Islet of Langerhans (tissue), 1 donor: ENCODE results near the gene S100PBP.

Experiments
- FAIRE-seq: peaks from one replicate; lab custom pipeline; 2011; peaks lifted over from hg19 to GRCh38; lab: Jason Lieb, UNC

The S100PBP gene

DNA sequence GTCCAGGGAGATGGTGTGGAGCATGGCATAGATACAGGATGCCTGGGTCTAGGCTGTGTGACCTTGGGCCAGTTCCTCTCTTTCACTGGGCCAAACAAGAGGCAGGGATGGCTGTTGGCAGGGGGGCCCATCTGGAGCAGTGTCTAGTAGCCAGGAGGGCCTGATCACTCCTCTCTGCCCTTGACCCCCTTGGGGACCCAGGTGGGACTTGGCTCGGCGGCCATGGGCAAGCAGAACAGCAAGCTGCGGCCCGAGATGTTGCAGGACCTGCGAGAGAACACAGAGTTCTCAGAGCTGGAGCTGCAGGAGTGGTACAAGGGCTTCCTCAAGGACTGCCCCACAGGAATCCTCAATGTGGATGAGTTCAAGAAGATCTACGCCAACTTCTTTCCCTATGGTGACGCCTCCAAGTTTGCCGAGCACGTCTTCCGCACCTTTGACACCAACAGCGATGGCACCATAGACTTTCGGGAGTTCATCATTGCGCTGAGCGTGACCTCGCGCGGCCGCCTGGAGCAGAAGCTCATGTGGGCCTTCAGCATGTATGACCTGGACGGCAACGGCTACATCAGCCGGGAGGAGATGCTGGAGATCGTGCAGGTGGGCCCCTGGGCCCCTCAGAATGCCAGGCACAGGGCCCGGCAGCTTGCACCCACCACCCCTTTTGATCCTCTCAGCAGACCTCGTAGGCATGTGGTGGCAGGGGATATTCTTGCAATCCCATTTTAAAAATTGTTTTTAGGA is 71.4 kb downstream of the S100PBP start:
- no peak for FAIRE-seq

- FAIRE-seq: no peak
Observed at GRCh38 chr1:32889731-32890278, 72.4 kb downstream of the S100PBP start.

- FAIRE-seq: no peak
Observed at GRCh38 chr1:32890516-32891240, 73.2 kb downstream of the S100PBP start.

- no peak for FAIRE-seq
Observed at GRCh38 chr1:32891241-32891570, 73.8 kb downstream of the S100PBP start.

DNA sequence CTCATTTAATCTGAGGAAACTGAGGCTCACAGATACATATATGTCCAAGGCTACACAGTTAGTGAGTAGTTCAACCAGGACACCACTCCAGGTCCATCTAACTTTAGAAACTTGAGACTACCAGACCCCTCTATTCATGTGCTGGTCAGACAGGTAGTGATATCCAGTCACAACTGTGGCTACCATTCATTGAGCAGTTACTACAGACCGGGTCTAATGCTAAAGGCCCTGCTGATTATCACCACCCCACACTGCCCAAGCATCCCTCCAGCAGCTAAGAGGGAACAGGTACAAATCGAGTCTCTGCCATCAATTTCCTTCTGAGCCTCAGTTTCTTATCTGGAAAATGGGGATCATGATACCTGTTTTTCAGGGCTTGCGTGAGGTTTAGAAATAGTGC is 74.2 kb downstream of the S100PBP start:
- FAIRE-seq: no peak

GRCh38 chr1:32892368-32893197 is 75.1 kb downstream of the S100PBP start:
- FAIRE-seq: no peak

DNA sequence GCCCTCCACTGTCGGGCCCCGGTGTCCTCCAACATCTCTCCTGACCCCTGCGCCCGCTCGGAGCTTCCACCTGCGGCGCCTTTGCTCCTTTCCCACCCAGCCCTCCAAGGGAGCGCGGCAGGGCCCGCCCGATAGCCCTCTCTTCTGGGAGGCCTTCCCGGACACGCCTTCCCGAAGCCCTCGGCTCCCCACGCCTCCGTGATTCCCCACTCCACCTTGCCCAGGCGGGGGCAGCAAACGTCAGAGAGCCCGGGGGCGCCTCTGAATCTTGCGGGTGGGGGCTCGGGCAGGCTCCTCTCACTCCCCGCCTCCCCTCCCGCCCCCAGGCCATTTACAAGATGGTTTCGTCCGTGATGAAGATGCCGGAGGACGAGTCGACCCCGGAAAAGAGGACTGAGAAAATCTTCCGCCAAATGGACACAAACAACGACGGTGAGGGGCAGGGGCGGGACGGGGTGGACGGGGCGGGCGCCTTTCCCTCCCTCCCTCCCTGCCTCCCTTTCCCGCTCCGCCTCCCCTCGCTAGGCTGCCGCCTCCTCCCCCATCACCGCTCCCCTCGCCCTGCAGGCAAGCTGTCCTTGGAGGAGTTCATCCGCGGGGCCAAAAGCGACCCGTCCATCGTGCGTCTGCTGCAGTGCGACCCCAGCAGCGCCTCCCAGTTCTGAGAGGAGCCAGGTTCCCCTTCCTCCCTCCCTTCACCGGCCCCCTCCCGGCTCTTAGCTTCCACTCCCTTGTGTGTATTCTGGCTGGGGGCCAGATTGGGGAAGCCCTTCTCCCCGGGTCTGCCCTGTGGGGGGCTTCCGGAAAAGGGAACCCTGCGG is 76.0 kb downstream of the S100PBP start:
- no peak for FAIRE-seq

GRCh38 chr1:32894019-32894600 is 76.7 kb downstream of the S100PBP start:
- no peak for FAIRE-seq

GRCh38 chr1:32894681-32895080 is 77.2 kb downstream of the S100PBP start:
- FAIRE-seq: no peak

DNA sequence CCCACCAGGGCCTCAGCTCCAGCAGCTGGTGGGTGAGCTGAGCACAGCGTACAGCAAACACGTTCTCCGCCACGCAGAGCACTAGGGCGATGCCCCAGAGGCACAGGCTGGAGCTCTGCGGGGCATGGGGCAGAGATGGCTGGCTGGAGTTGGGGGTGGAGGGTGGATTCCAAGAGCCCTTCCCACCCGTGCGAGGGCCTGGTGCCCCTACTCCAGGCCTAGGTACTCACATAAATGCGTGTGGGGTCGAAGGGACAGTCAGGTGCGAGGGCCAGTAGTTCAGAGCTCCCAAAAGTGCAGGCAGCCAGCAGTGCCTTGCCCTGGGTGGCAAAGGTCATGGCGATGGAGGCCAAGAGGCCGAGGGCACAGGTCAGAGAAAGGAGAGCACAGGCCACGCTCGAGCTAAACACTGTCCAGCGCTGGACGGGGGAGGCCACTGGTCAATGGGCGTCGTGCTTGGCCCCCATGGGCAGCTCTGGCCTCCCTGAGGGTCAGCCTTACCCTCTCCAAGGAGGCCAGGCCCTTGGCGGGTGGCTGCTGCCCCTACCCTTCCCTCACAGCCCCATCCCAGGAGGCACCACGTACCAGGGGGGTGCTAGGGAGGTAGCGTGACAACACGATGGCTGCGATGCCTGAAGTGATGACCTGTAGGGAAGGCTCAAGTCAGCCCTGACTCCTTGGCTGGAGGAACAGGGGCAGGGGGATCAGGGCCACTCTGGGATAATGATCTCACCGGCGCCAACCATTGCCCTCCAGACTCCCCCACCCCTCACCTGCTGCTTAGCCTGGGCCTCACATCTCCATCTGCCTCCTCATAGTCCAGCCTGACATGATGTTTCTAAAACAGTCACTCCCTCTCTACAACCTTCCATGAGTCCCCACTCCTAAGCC is 78.1 kb downstream of the S100PBP start:
- FAIRE-seq: no peak

GRCh38 chr1:32896451-32896850 is 79.0 kb downstream of the S100PBP start:
- FAIRE-seq: no peak

- no peak for FAIRE-seq
Observed at GRCh38 chr1:32897082-32898049, 79.9 kb downstream of the S100PBP start.

- FAIRE-seq: no peak
Observed at GRCh38 chr1:32898056-32898455, 80.6 kb downstream of the S100PBP start.

DNA sequence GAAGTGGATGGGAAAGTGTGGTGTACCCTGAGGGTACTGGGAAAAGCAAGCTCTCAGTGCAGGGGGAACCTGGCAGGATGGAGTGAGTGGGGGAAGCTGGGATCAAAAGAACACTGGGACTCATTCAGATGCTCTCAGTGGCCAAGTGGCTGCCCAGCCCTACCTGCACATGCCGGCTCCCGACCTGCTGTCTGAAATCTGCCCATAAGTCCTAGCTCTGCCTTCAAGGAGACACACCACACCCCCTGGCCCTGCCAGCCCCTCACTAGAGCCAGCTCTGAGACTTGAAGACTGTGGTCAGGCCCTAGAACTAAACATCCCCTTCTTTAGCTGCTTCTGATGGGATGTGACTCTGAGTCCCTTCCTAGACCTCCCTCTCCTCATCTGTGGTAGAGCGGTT is 81.5 kb downstream of the S100PBP start:
- FAIRE-seq: no peak

DNA sequence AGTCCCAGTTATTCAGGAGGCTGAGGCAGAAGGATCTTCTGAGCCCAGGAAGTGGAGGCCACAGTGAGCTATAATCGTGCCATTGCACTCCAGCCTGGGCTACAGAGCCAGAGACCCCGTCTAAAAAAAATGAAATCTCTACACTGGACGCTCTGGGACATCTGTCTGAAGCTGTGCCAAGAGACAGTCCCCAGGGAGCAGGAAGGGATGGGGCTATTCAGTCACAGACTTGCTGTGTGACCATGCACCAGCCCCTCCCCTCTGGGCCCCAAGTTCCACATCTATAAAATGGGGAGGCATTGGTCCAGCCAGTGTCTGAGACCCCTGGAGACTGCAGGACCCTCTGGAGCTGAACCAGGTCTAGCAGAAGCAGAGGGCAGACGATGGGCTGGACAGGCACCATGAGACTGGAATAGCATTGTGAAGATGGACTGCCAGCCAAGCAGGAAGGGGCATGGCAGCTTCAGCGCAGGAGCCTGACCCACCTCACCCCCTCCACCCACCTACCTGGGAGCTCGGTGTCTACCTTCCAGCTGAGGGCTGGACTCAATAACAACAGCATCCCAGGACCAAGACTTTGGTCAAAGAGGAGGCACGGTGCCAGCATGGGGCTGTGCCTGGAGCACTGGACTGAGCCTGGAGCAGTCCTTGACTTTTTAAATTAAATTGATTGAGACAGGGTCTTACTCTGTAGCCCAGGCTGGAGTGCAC is 82.3 kb downstream of the S100PBP start:
- FAIRE-seq: no peak

GRCh38 chr1:32900371-32900955 is 83.0 kb downstream of the S100PBP start:
- no peak for FAIRE-seq

GRCh38 chr1:32900956-32901822 is 83.7 kb downstream of the S100PBP start, which contains the start of gene TMEM54:
TSS of gene TMEM54 (minus strand) at chr1:32901389. CDS start at chr1:32901238, 151 bp downstream.
- no peak for FAIRE-seq
